GM21360 (cell line): Measurements from ENCODE around the gene SPINK8.
"Not testable (repeated sequence)": the region's sequence is repeated elsewhere in the genome, so short reads cannot be mapped to it uniquely, and the experiment has no call there.

Experiments used
- ATAC-seq: cut with Tn5 transposase; IDR thresholded peaks from one replicate; pipeline ENCODE4 v1.9.1; 2021; ENCODE audit warnings: mild to moderate bottlenecking, moderate library complexity; ENCODE audit not compliant: unreplicated experiment

Gene SPINK8

DNA sequence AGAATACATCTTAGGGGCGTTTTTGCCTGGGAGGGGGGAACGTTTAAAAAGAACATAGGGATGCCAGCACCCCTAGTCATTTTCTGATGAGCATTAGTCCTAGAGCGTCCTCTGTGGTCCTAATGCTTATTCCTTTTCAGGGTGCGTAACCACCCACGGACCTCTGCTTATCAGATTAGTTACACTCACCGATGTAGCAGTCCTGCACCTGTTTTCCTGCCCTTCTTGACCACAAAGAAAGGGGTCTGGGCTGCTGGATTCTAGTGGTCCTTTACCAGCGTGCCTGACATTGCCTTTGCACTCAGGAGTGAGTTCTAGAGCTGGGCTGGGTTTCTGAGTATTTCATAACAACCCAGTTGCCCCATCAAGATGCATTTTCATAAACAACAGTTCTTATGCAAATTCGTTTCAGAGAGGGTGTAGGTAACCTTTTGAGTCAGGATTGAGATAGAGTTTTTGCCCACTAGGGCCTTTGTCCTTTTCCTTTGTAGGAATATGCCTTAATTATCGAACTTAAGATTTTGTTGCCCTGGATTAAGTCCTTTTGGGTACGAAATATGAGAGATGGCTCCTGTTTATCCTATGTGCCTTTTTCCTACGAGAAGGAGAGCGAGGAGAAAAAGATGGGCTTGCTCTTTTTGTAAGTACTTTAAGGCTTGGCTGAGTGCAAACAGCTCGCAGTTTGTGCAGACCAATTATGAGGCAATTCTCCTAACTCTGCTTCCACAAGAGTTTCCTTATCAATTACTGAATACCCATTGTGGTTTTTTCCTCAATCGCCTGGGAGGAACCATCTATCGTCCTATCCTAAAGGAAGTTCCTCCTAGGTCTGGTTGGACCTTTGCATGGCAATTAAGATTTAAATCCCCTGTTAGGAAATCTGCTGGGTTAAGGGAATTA lies at the start of gene SPINK8:
Gene SPINK8, minus strand, starts transcription at position 316 of the 900 bp plus-strand sequence. CDS start 5,320 bp downstream, outside the sequence.
- not testable (repeated sequence) for ATAC-seq

- no peak for ATAC-seq
Measured at GRCh38 chr3:48372862-48373435, 39.5 kb upstream of the SPINK8 start.

DNA sequence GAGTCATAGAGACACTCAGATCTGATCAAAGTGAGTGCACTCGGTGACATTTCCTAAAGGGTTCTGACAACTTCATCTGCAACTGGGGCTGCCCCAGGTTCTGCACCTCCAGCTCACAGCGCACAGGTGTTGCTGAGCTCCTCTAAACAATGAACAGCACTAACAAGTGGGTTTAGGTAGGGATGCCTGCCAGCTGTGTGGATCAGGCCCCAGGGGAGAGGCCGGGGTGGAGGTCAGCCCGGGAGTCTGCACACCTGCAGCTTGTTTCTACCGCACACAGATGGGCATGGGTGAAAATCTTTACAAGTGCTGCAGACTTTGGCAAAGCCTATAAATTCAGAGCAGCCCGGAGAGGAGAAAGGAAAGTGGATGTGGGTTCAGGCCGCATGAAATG lies 38.9 kb upstream of the SPINK8 start:
- no peak for ATAC-seq

DNA sequence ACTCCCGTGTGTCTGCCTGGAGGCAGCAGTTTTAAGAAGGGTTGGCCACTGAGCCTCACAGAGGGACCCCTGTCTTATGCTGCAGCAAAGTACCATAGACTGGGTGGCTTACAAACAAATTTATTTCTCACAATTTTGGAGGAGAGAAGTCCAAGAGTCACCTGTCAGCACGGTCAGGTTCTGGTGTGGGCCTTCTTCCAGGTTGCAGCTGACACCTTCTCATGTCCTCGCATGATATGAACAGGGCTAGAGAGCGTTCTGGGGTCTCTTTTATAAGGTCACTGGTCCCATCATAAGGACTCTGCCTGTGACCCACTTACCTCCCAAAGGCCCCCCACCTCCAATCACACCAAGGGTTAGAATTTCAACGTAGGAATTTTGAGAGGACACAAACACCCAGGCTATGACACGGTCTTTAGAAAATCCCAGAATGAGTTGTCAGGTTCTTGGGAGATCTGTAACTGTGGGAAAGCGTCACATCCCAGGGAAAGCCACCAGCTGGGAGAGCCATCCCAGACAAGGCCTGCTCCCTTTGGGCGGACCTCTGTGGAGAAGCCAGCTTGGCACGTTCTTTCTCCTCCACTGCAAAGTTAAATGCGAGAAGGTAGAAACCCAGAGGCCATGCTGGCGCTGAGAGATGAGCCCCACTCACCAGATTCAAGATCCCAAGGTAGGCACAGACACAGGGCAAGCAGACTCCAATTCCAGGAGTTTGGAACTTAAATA lies 38.4 kb upstream of the SPINK8 start, which contains the start of gene FBXW12:
Gene FBXW12, plus strand, starts transcription at position 569 of the 726 bp plus-strand sequence. CDS start 549 bp downstream, outside the sequence.
- ATAC-seq: no peak

- no peak for ATAC-seq
Measured at GRCh38 chr3:48370333-48370713, 36.9 kb upstream of the SPINK8 start.

- no peak for ATAC-seq
Measured at GRCh38 chr3:48369693-48370332, 36.4 kb upstream of the SPINK8 start.

DNA sequence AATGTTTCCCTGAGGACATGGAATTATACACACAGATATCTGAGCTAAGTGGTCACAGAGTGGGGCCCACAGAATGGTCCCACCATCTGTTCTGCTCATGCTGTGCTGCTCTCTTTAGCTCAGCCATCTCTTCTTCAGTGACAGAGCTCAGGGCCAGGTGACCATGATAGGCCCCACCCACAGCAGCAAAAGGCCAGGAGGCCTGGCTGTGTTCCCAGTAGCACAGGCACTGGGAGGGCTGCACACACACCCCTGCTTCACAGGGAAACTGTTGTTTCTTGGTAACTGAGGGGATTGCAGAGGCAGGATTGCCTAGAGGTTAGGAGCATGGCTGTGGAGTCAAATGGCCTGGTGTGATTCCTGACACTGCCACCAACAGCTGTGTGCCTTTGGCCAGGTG lies 33.7 kb upstream of the SPINK8 start:
- ATAC-seq: no peak

DNA sequence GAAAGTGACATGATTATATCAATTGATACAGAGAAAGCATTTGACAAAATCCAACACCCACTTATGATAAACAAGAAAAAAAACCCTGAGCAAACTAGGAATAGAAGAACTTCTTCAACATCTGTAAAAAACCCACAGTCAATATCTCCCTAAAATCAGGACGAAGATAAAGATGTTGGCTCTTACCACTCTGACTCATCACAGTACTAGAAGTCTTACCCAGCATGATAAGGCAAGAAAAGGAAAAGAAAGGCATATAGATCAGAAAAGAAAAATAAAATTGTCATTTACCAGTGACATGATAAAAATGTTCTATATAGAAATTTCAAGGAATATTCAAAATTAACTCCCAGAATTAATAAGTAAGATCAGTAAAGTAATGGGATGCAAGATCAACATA lies 31.4 kb upstream of the SPINK8 start:
- ATAC-seq: no peak

DNA sequence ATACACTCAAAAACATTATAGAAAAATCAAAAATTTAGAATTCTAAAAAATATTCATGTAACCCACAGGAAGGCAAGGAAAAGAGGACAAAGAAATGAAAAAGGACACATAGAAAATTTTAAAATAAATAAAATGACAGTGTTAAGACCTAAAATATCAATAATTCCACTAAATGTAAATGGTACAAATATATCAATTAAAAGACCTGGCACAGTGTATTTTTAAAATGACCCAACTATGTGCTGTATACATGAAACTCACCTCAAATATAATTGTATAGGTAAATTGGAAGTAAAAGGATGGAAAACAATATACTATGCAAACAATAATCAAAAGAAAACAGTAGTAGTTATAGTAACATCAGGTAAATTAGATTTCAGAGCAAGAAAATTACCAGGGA lies 28.5 kb upstream of the SPINK8 start:
- ATAC-seq: no peak

DNA sequence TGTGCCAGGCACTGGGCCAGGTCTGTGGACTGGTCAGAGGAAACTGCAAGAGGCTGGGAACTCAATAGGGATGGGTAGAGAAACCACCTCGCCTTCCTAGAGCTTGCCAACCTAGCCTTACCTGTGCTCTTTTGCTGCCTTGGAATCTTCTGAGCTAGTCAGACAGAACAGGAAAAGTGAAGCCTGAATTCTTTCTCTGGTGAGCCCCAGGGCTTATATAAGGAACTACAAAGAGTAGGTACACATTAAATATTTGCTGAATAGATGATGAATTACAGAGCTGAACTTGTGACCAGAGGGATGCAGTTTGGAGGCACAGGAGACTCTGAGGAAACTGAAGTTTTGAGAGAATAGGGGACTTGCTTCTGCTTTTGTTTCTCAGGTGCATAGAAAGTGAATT lies 23.0 kb upstream of the SPINK8 start:
- ATAC-seq: no peak

GRCh38 chr3:48353987-48354386 lies 20.5 kb upstream of the SPINK8 start:
- no peak for ATAC-seq

DNA sequence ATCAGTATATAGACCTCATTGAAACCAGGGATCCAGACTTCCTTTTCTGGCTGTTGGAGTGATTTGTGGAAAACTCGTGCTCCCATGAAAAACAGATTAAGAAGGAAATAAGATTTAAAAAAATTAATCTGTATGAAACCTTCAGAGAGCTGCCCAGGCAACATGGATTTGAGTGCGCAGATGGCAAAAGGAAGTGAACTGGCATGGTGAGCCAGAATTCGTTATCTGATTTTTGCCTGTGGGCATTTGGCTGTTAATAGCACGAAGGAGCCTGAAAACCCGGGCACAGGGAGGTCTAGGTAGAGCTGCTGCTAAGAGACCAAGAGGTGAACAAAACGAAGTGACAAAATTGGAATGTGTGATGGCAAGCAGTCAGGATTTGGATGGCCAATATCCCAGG lies 19.1 kb upstream of the SPINK8 start:
- ATAC-seq: no peak

- ATAC-seq: no peak
Measured at GRCh38 chr3:48347500-48347899, 14.0 kb upstream of the SPINK8 start.

DNA sequence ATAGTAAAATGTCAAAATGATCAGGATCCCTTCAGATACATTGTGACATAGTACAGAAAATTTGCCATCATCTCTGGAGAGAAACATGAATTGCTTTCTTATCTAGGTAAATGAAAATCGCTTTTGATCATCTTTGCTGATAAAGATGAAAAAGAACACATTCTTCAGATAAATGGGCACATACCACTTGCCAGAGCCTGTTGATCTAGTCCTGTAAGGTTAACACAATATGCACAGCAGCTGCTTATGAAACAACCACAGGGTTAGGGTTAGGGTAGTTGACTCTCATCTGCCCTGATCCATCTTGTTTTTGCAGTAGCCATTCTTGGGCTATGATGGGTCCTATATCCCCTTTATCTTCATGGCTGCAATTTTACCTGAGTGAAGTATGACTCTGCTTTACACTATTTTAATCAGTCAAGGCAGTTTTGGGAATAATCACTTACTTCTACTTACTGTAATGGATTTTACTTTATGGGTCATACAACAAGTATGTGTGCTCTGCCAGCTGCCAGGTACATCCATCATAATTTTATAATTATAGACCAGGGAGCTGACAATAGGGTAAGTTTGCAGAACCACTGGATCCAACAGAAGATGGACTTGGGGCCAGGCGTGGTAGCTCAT lies 12.6 kb upstream of the SPINK8 start:
- ATAC-seq: no peak

GRCh38 chr3:48344867-48345507 lies 11.5 kb upstream of the SPINK8 start:
- ATAC-seq: no peak

- no peak for ATAC-seq
Measured at GRCh38 chr3:48343432-48343831, 10.0 kb upstream of the SPINK8 start.

- no peak for ATAC-seq
Measured at GRCh38 chr3:48338635-48339034, 5.2 kb upstream of the SPINK8 start.

DNA sequence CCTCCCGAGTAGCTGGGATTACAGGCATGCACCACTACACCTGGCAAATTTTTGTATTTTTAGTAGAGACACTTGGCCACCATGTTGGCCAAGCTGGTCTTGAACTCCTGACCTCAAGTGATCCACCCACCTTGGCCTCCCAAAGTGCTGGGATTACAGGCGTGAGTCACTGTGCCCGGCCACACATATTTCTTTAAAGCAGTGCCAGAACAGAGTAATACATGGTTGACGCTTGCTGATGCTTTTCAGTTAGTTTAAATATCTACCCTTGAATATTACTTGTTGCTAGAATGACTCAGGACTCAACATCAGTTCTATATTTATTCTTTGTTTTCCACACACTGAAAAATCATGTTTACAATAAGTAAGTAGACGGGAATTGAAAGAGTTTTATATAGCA lies 4.1 kb upstream of the SPINK8 start:
- not testable (repeated sequence) for ATAC-seq

DNA sequence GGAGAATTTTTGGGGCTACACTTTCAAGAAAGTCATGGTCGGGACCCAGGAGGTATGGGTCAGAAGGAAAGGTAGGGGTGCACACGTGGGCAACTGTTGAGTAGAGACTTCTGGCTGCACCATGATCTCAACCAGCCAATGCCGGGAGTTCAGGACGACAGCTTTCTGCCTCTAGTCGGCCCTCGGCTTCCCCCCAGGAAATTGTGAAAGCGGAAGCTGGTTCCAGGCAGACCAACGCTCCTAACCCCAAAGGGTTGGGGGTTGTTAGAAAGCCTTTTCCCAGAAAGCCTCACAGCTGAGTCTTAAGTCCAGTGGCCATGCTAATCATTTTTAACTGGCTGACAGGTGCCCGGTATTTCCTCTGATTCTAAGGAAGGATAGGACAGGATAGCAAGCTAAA lies 1.8 kb upstream of the SPINK8 start:
- ATAC-seq: not testable (repeated sequence)

DNA sequence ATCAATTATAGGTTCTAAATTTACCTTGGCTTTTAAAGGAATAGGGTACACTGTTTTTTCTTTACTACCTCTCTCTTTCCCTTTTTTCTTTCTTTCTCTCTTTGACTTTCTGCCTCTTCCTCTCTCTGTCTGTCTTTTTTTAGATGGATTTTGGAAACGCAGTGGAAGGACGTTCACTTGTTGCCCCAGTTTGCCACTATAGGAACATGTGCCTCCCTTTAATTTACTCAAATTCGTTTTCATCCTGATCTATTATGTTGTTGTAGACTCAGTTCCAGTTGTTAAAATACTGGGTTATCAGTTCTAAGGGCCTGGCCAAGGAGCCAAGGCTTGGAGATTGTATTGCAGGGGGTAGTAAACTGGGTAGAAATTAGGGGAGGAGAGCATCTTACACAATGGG lies 1.1 kb upstream of the SPINK8 start:
- no peak for ATAC-seq
